OCI-LY7 (cell line): ENCODE results near the gene TMEM63A. TPM values are rescaled to one million over a fixed set of nuclear protein-coding genes. Genes with fewer than 3 reads are reported as not detected.
"Not testable (repeated sequence)": the region's sequence is repeated elsewhere in the genome, so short reads cannot be mapped to it uniquely, and the experiment has no call there.

Source experiments
- BruUV-seq: library from RNA; stranded (reverse); fragments of 400-500 nt; replicated peaks from 2 replicates; lab custom pipeline; 2021; lab: Mats Ljungman, UMichigan
- CTCF ChIA-PET: fragments of 300-600 bp; sonication (Branson Sonifier 250); formaldehyde crosslinking; loops from one replicate; lab custom pipeline; 2022; ENCODE audit warnings: antibody characterized with exemption; ENCODE audit not compliant: unreplicated experiment; lab: Charles Lee
- POLR2A ChIA-PET: fragments of 300-600 bp; sonication (Branson Sonifier 250); formaldehyde crosslinking; loops from one replicate; lab custom pipeline; 2022; ENCODE audit warnings: antibody characterized with exemption; lab: Charles Lee
- DNase-seq: peaks from one replicate; pipeline ENCODE4 v3.0.0-alpha.2; 2015; ENCODE audit warnings: low spot score
- H2AFZ ChIP-seq: fragments of 200-600 bp; sonication (generic), shearing (Covaris generic); 2 replicates; pipeline ENCODE4 v1.6.1; 2014; ENCODE audit warnings: mild to moderate bottlenecking, antibody characterized with exemption, low read length, moderate library complexity
- H3K27ac ChIP-seq: fragments of 200-600 bp; sonication (generic); 2 replicates; pipeline ENCODE4 v1.5.1; 2014; ENCODE audit warnings: mixed run types, low read depth, mild to moderate bottlenecking, moderate library complexity, low read length, inconsistent platforms; ENCODE audit not compliant: poor library complexity, severe bottlenecking
- H3K36me3 ChIP-seq: fragments of 200-600 bp; sonication (generic); 2 replicates; pipeline ENCODE4 v1.6.1; 2014; ENCODE audit warnings: mild to moderate bottlenecking, antibody characterized with exemption, low read length, moderate library complexity, mixed read lengths; ENCODE audit not compliant: insufficient read depth
- H3K4me1 ChIP-seq: fragments of 200-600 bp; sonication (generic); 2 replicates; pipeline ENCODE4 v1.5.1; 2014; ENCODE audit warnings: mild to moderate bottlenecking, low read length; ENCODE audit not compliant: insufficient read depth, poor library complexity, severe bottlenecking
- H3K4me2 ChIP-seq: fragments of 200-600 bp; sonication (generic); 2 replicates; pipeline ENCODE4 v1.6.1; 2014; ENCODE audit warnings: mild to moderate bottlenecking, low read length
- H3K4me3 ChIP-seq: fragments of 200-600 bp; sonication (generic); 2 replicates; pipeline ENCODE4 v1.5.1; 2014; ENCODE audit warnings: mild to moderate bottlenecking, low read depth, low read length; ENCODE audit not compliant: poor library complexity, severe bottlenecking
- H3K79me2 ChIP-seq: fragments of 200-600 bp; sonication (generic); 2 replicates; pipeline ENCODE4 v1.6.1; 2016; ENCODE audit warnings: low read depth, mild to moderate bottlenecking, low read length, moderate library complexity, mixed read lengths; ENCODE audit not compliant: insufficient read depth
- H3K9me2 ChIP-seq: fragments of 200-600 bp; sonication (generic); 2 replicates; pipeline ENCODE4 v1.6.1; 2016; ENCODE audit warnings: mild to moderate bottlenecking, low read length, mixed read lengths; ENCODE audit not compliant: insufficient read depth
- H3K9me3 ChIP-seq: fragments of 200-600 bp; sonication (generic); 2 replicates; pipeline ENCODE4 v1.6.1; 2014; ENCODE audit warnings: mild to moderate bottlenecking, mixed run types, low read length, mixed read lengths
- H4K20me1 ChIP-seq: fragments of 200-600 bp; sonication (generic); 2 replicates; pipeline ENCODE4 v1.6.1; 2014; ENCODE audit warnings: mild to moderate bottlenecking, antibody characterized with exemption, low read length, moderate library complexity, mixed read lengths; ENCODE audit not compliant: insufficient read depth
- EZH2phosphoT487 ChIP-seq: fragments of 200-600 bp; sonication (generic); IDR thresholded peaks from 2 replicates; pipeline ENCODE4 v1.6.1; 2018; ENCODE audit warnings: low read depth, borderline replicate concordance, mild to moderate bottlenecking, mixed run types, antibody characterized with exemption, low read length, moderate library complexity, mixed read lengths
- intact Hi-C: fragments of 100-400 bp; cut with micrococcal nuclease; formaldehyde crosslinking; loops from one replicate; pipeline ENCODE4 v1.10.0; 2022; ENCODE audit not compliant: unreplicated experiment
- total RNA-seq, 2 experiments: library from RNA; depleted of rRNA in 1 of 2; stranded (reverse); fragments of >200 nt in 1 of 2; shearing (Covaris generic) in 1 of 2; gene quantifications; 2 replicates each; pipeline ENCODE4 v1.2.3, GENCODE V29; 2014 to 2022
- TF ChIP-seq, protein P1 (sequence below): fragments of 200-600 bp; sonication (generic); conservative IDR thresholded peaks from 2 replicates; pipeline ENCODE4 v1.5.1; 2014; ENCODE audit warnings: mild to moderate bottlenecking, antibody characterized with exemption, low read length, moderate library complexity, mixed read lengths

The TMEM63A gene
- total RNA-seq, 2 experiments from 2014 or later: 21.0 to 46.5 TPM

DNA sequence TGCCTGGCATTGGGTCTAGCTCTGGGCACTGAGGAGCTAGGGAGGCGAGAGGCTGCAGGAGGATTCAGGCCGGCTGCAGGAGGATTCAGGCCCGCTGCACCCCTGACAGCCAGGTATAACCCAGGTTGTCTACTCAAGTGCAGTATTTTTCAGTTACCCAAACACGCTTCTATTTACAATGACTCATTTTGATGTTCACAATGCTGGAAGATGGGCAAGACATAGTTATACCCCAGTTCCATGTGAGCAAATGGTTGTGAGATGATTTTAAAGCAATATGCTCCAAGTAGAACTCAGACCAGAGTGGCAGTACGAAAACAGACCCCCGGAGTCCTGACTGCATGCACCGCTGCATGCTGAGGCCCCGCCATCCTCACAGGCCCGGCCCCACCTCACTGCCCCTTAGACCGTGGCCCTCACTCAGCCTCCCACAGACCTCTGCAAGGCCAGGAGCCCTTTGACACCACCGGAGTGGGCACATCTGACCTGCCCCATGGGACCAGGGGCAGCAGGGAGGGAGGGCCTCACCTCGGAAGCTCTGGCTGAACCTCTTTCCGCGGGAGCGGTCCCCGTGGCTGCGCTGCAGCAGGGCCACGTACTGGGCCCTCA is 6.2 kb upstream of the TMEM63A start:
- Histone ChIP-seq H3K4me1 (peaks cover under 1% of the 10 kb centered on the region), H3K36me3 (no peaks in the 10 kb centered on the region), H3K4me3 (no peak overlapping the region), H2AFZ (no peak overlapping the region), H3K4me2 (no peak overlapping the region), H4K20me1 (no peaks in the 10 kb centered on the region), H3K9me3 (no peaks in the 10 kb centered on the region), H3K27ac (no peak overlapping the region), H3K79me2 (no peaks in the 10 kb centered on the region), H3K9me2 (no peaks in the 10 kb centered on the region)
- ChIA-PET CTCF (interaction anchor here (0.6 kb wide), 1 partner anchor 9 kb away, joined by 3 read pairs; no protein-coding TSS in a partner anchor), POLR2A (interaction anchor here (1.0 to 1.3 kb wide), 2 partner anchors 12 to 32 kb away, joined by 3 read pairs; no protein-coding TSS in a partner anchor)
- BruUV-seq: no TSS peak
- intact Hi-C loops: no loop called here
- no peak for DNase-seq
- TF ChIP-seq EZH2phosphoT487: no peak
- TF ChIP-seq, protein P1, sequence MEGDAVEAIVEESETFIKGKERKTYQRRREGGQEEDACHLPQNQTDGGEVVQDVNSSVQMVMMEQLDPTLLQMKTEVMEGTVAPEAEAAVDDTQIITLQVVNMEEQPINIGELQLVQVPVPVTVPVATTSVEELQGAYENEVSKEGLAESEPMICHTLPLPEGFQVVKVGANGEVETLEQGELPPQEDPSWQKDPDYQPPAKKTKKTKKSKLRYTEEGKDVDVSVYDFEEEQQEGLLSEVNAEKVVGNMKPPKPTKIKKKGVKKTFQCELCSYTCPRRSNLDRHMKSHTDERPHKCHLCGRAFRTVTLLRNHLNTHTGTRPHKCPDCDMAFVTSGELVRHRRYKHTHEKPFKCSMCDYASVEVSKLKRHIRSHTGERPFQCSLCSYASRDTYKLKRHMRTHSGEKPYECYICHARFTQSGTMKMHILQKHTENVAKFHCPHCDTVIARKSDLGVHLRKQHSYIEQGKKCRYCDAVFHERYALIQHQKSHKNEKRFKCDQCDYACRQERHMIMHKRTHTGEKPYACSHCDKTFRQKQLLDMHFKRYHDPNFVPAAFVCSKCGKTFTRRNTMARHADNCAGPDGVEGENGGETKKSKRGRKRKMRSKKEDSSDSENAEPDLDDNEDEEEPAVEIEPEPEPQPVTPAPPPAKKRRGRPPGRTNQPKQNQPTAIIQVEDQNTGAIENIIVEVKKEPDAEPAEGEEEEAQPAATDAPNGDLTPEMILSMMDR: no peak

DNA sequence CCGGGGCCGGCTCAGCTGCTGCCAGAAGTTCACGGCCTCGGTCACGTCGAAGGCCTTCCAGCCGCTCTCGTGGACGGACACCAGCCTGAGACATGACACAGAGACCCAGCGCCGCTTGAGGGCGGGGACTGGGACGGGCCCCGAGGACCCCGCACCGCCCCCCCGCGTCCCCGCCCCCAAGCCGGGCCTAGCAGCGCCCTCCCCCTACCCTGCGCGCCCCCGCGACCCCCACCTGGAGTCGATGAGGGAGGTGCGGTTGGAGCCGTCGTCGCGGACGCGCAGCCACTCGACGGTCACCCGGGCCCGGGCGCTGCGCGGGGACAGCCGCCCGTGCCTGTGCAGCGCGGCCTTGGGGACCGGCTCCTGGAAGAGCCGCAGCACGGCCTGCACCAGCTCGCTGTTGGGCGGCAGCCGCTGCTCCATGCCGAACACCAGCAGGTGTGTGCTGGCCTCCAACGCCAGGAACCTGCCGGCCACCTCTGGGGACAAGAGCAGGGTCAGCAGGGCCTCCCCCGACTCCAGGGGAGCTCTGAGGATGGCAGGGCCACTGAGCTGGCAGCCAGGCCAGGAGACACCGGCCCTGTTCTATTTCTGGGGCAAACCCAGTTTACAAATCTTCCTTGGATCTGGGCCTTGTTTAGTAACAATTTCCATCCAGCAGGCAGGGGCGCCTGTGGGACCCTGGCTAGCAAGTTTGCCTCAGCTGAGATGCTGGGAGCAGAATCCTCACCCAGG is 5.5 kb upstream of the TMEM63A start:
- H4K20me1 ChIP-seq, H3K36me3 ChIP-seq, H3K79me2 ChIP-seq, DNase-seq, H3K9me3 ChIP-seq, POLR2A ChIA-PET, H3K4me3 ChIP-seq, H3K4me2 ChIP-seq, BruUV-seq, CTCF ChIA-PET, intact Hi-C loops, H2AFZ ChIP-seq, H3K27ac ChIP-seq, H3K9me2 ChIP-seq, H3K4me1 ChIP-seq: not testable (repeated sequence)

DNA sequence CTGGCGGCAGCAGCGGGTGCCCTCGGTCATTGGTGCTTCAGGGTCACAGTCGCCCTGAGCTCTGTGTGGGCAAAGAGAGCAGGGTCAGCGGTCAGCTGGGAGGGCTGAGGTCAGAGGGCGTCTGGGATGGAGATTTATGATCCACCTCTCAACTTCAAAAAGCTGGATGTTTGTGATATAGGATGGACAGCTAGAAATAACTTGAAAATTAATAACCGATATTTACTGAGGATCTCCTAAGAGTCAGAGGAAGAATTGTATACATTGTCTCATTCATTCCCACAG is 4.8 kb upstream of the TMEM63A start:
- no peaks in the 10 kb centered on the region for H3K9me2 ChIP-seq
- no TSS peak for BruUV-seq
- DNase-seq: no peak
- H3K27ac ChIP-seq: no peak overlapping the region
- TF ChIP-seq, protein P1: no peak
- TF ChIP-seq EZH2phosphoT487: no peak
- H2AFZ ChIP-seq: no peak overlapping the region
- no peaks in the 10 kb centered on the region for H3K36me3 ChIP-seq
- H3K4me1 ChIP-seq: peaks cover 10% of the 10 kb centered on the region
- intact Hi-C loops: no loop called here
- no peaks in the 10 kb centered on the region for H4K20me1 ChIP-seq
- ChIA-PET POLR2A (no interaction called here), CTCF (no interaction called here)
- H3K79me2 ChIP-seq: no peaks in the 10 kb centered on the region
- no peak overlapping the region for H3K4me3 ChIP-seq
- H3K4me2 ChIP-seq: no peak overlapping the region
- H3K9me3 ChIP-seq: no peaks in the 10 kb centered on the region
